ENCODE measurements around the gene PPP6R1.

DNA sequence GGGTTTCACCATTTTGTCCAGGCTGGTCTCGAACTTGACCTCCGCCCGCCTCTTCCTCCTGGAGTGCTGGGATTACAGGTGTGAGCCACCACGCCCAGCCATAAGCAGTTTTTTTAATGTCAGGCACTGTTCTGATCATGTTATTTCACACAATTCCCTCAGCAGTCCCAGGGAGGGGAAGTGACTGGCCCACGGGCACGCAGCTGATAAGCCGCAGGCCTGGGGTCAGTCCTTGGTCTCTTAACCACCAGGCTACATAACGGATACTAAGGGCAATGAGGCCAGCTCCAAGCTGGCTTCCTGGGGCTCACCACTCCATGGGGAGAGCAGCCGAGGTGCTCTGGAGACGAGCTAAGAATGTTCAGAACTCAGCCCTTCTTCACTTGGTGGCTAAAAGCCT, 38.5 kb upstream of the PPP6R1 start:
- TF ChIP-seq POLR2A (IDR thresholded peaks at IDR 0.05): no peak
- TF ChIP-seq CTCF (IDR thresholded peaks at IDR 0.05 in 8 of 11, conservative IDR thresholded peaks at IDR 0.05 in 3 of 11): no peak

All from spleen (tissue), 7 donors.